ENCODE data around the gene CASP5.
A peak's percentile ranks its signal among the peaks of the same experiment; 100 is the strongest.

The CASP5 gene

DNA sequence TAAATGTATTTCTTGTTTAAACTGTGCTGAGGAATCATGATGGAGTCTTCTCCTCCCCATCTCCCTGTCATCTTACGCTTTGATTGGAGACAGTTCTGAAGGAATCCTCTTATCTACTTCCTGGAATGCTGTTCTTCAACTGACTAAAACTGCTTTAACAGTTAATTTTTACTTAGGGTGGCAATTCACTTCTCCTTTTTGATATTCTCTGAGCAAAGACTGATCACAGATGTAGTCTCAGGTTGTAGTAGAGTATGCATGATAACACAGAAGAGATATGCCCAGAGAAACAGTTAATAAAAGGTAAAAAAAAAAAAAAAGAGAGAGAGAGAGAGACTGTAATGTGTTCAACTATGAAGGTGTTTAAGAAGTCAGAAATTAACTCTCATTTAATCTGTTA lies 1.4 kb upstream of the CASP5 start:
- TF ChIP-seq, protein P1, sequence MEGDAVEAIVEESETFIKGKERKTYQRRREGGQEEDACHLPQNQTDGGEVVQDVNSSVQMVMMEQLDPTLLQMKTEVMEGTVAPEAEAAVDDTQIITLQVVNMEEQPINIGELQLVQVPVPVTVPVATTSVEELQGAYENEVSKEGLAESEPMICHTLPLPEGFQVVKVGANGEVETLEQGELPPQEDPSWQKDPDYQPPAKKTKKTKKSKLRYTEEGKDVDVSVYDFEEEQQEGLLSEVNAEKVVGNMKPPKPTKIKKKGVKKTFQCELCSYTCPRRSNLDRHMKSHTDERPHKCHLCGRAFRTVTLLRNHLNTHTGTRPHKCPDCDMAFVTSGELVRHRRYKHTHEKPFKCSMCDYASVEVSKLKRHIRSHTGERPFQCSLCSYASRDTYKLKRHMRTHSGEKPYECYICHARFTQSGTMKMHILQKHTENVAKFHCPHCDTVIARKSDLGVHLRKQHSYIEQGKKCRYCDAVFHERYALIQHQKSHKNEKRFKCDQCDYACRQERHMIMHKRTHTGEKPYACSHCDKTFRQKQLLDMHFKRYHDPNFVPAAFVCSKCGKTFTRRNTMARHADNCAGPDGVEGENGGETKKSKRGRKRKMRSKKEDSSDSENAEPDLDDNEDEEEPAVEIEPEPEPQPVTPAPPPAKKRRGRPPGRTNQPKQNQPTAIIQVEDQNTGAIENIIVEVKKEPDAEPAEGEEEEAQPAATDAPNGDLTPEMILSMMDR (IDR thresholded peaks at IDR 0.05; ENCODE audit: low read depth, low read length): no peak
- no peak for DNase-seq (ENCODE audit: extremely low read depth, low read depth)

DNA sequence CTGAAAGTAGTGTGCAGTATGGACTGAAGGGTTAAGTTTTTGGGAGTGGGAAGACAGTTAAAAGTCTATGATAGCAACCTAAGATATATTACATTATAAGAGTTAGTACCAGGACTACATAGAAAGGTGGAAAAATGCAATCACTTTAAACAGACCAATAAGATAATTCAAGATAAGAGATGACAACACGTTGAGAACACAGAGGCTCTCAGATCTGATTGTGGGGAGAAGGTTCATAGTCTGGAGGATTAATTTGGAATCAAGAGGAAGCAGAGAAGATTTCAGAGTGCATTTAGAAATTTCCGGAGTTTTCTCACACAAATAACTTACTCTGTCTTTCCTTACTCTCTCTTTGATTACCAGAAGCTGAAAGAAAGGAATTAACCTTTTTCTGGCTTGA lies 441 bp downstream of the CASP5 start:
- TF ChIP-seq, protein P1 (IDR thresholded peaks at IDR 0.05; ENCODE audit: low read depth, low read length): no peak

DNA sequence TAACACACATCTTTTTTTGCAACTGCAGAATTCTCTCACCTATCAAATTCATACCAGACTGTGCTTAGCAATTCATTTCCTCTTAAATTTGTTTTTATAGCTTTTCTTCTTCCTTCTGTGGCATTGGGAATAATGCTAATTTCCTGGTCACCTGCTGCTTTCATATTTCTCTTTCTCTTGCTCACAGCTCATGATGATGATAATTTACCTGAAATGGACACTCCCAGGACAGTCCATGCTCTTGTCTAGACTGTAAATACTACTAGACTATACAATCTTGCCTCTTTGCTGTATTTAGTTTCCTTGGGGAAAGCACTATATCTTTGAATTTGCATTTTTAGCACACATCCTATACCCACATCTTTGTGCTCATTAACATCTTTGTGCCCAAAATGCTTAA lies 15.5 kb downstream of the CASP5 start:
- TF ChIP-seq, protein P1 (IDR thresholded peaks at IDR 0.05; ENCODE audit: low read depth, low read length): no peak
- DNase-seq (ENCODE audit: extremely low read depth, low read depth): no peak

More for the DNA sequence above, 441 bp downstream of the CASP5 start:
- no peak for DNase-seq (ENCODE audit: extremely low read depth, low read depth)

DNA sequence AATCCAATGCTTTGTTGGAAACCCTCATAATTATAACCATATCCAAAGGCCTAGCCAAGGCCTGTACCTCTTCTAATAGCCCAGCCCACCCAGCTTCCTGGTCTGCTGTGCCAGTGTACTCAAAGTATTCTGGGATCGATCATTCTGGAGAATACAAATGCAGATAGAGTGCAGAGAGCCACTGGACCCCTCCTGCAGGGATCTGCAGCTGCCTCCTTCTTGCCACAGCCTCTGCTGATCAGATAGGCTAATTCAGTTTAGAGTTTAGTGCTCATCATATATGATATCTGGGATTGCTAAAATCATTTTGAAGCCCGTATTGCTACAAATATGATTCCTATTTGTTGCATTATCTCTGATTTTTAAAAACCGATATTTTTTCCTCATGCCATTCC lies 17.5 kb downstream of the CASP5 start:
- TF ChIP-seq, protein P1 (IDR thresholded peaks at IDR 0.05; ENCODE audit: low read depth, low read length): no peak
- no peak for DNase-seq (ENCODE audit: extremely low read depth, low read depth)

DNA sequence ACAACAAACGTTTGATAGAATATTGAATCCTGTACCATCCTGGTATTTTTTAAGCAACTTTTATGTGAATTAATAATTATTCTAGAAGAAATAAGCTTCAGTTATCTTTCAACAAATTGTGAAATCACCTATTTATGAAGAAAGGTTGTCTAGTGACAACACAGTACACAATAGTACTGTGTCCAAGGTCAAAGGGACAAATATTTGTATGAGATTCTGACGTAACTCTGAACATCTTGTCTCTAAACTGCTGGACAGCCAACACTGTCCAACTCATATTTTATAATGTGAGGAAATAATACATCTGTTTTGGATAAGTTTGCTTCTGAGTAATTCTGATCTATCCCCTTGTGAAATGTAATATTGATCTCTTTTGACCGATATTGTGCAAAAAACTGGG lies 18.9 kb downstream of the CASP5 start:
- TF ChIP-seq, protein P1 (IDR thresholded peaks at IDR 0.05; ENCODE audit: low read depth, low read length): no peak
- no peak for DNase-seq (ENCODE audit: extremely low read depth, low read depth)

DNA sequence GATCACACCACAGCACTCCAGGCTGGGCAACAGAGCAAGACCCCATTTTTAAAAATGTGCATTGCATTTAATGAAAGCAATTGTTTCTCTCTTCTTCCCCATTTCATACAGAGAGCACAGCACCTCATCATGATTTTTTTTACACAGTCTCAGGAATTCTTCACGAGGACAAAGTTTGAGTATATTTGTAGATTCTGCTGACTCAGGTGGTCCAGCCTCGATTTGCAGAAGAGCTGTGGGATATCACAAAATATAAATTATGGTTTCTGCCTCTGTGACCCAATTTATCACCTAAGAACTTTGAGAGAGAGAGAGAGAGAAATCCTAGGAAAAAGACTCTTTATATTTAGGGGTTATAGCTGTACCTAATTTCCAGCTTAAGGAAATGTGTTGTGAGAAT lies 19.8 kb downstream of the CASP5 start:
- TF ChIP-seq, protein P1 (IDR thresholded peaks at IDR 0.05; ENCODE audit: low read depth, low read length): no peak
- DNase-seq (ENCODE audit: extremely low read depth, low read depth): no peak

DNA sequence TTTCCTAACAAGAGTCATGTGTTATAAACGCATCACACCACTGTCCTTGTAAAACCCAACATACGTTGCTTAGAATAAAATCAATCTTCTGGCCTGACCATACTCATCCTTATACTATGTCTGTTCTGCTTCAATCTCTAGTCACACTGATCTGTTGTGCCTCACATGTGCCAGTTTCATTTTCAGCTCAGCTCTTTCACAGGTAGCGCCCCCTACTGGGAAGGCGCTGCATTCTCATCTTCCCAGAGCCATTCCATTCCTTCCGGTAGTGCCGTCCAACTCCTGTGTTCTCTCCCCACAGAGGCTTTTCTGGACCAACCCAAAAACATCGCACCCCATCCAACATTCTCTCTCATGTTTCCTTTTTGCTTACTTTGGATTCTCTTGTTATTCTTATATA lies 22.2 kb downstream of the CASP5 start:
- TF ChIP-seq, protein P1 (IDR thresholded peaks at IDR 0.05; ENCODE audit: low read depth, low read length): peak; percentile 22
- no peak for DNase-seq (ENCODE audit: extremely low read depth, low read depth)
